ENCODE results near the gene GALNT15.

DNA sequence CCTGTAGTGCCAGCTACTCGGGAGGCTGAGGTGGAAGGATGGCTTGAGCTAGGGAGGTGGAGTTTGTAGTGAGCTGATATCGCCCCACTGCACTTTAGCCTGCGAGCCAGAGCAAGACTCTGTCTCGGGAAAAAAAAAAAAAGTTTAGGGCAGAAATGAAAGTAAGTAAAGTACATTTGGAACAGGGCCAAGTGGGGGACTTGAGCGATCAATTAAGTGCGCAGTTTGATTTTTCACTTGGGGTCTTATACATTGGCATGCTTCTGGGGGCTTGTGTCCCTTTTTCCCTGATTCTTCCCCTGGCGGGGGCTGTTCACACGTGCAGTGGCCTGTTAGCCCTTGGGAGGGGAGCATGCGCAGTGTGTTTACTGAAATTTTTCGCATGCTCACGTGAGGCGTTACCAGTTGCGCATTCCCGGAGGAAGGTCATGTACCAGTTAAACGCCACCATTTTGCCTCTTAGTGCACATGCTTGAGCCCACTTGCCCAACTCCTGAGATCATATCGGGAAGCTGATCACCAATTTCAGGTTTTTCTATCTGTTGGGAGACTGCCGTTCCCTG, 42.0 kb downstream of the GALNT15 start:
- TF ChIP-seq, protein P1, sequence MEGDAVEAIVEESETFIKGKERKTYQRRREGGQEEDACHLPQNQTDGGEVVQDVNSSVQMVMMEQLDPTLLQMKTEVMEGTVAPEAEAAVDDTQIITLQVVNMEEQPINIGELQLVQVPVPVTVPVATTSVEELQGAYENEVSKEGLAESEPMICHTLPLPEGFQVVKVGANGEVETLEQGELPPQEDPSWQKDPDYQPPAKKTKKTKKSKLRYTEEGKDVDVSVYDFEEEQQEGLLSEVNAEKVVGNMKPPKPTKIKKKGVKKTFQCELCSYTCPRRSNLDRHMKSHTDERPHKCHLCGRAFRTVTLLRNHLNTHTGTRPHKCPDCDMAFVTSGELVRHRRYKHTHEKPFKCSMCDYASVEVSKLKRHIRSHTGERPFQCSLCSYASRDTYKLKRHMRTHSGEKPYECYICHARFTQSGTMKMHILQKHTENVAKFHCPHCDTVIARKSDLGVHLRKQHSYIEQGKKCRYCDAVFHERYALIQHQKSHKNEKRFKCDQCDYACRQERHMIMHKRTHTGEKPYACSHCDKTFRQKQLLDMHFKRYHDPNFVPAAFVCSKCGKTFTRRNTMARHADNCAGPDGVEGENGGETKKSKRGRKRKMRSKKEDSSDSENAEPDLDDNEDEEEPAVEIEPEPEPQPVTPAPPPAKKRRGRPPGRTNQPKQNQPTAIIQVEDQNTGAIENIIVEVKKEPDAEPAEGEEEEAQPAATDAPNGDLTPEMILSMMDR (IDR thresholded peaks at IDR 0.05; ENCODE audit: low read length) = no peak
- no peak for TF ChIP-seq EZH2 (IDR thresholded peaks at IDR 0.05; ENCODE audit: borderline replicate concordance, low read length)
